ENCODE measurements around the gene LMBRD2. TPM values are rescaled to one million over a fixed set of nuclear protein-coding genes. Genes with fewer than 3 reads are reported as not detected.

LMBRD2 gene
- total RNA-seq, 4 donors from 2014 or later, result 8.1 to 22.4 (median 11.3) TPM

- WGBS, 2 donors, result 88 to 93% methylated on average over 5 of the region's 5 CpGs
- TF ChIP-seq, protein P1, sequence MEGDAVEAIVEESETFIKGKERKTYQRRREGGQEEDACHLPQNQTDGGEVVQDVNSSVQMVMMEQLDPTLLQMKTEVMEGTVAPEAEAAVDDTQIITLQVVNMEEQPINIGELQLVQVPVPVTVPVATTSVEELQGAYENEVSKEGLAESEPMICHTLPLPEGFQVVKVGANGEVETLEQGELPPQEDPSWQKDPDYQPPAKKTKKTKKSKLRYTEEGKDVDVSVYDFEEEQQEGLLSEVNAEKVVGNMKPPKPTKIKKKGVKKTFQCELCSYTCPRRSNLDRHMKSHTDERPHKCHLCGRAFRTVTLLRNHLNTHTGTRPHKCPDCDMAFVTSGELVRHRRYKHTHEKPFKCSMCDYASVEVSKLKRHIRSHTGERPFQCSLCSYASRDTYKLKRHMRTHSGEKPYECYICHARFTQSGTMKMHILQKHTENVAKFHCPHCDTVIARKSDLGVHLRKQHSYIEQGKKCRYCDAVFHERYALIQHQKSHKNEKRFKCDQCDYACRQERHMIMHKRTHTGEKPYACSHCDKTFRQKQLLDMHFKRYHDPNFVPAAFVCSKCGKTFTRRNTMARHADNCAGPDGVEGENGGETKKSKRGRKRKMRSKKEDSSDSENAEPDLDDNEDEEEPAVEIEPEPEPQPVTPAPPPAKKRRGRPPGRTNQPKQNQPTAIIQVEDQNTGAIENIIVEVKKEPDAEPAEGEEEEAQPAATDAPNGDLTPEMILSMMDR (IDR thresholded peaks at IDR 0.05), result no peak
- TF ChIP-seq POLR2A (IDR thresholded peaks at IDR 0.05), result no peak
- intact Hi-C loops (cut with DNase I; ENCODE audit: low total_unique reads), result no loop called here
- no peak overlapping the region for H3K4me3 ChIP-seq (ENCODE audit: low read depth, poor library complexity, severe bottlenecking)
- no peak for DNase-seq (ENCODE audit: low spot score in 2 of 2)
These were observed 19.2 kb upstream of the LMBRD2 start for GRCh38 chr5:36170832-36171424.

DNA sequence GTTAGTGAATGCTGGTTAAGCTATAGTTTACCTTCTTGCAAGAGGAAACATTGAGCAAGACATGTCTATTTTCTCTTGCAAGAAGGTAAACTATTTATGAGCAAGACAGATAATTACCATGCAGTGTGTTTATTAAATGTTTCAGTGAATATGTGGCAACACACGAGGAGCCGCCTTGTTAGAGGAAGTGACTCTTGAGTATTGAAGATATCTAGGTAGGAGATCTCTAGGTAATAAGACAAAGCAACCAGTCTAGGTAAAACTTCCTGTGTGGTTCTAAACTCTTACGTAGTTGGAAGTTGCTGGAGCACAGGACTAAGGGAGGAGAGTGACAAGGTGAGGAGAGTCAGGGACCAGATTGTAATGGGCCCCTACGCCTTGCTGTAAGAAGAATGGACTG is 17.1 kb upstream of the LMBRD2 start:
- TF ChIP-seq, protein P1 (IDR thresholded peaks at IDR 0.05), result no peak
- no peak for TF ChIP-seq POLR2A (IDR thresholded peaks at IDR 0.05)
- WGBS, 2 donors, result 85 to 87% methylated on average over 4 of the region's 4 CpGs
- no peak overlapping the region for H3K4me3 ChIP-seq (ENCODE audit: low read depth, poor library complexity, severe bottlenecking)
- no peak for DNase-seq (ENCODE audit: low spot score in 2 of 2)
- intact Hi-C loops (cut with DNase I; ENCODE audit: low total_unique reads), result no loop called here

DNA sequence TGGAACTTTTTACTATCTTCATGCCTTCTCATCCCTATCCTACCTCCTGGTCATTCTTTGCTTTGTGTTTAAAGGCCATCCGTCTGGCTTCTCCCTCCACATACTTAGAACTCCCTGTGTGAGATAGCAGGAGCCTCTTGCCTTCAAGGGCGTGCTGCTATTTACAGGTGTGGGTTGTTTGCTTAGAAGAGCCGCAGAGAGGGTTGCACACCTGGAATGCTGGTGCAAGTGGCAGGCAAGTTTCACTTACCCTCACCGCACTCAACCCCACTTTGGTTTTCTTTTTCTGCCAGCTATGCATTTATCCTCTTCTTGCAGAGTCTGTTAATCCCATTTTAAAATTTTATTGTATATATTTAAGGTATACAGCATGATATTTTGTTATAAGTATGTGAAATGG is 12.8 kb upstream of the LMBRD2 start:
- no peak for DNase-seq (ENCODE audit: low spot score in 2 of 2)
- intact Hi-C loops (cut with DNase I; ENCODE audit: low total_unique reads), result no loop called here
- WGBS, 2 donors, result 92 to 98% methylated on average over 4 of the region's 4 CpGs
- H3K4me3 ChIP-seq (ENCODE audit: low read depth, poor library complexity, severe bottlenecking), result no peak overlapping the region
- TF ChIP-seq POLR2A (IDR thresholded peaks at IDR 0.05), result no peak
- TF ChIP-seq, protein P1 (IDR thresholded peaks at IDR 0.05), result no peak

- 91% methylated on average over 9 of the region's 9 CpGs for WGBS, 2 donors
- intact Hi-C loops (cut with DNase I; ENCODE audit: low total_unique reads), result no loop called here
- no peak for DNase-seq (ENCODE audit: low spot score in 2 of 2)
- TF ChIP-seq, protein P1 (IDR thresholded peaks at IDR 0.05), result no peak
- TF ChIP-seq POLR2A (IDR thresholded peaks at IDR 0.05), result no peak
- no peak overlapping the region for H3K4me3 ChIP-seq (ENCODE audit: low read depth, poor library complexity, severe bottlenecking)
These were observed 11.3 kb upstream of the LMBRD2 start for GRCh38 chr5:36162810-36163486.

GRCh38 chr5:36161361-36161760 is 9.7 kb upstream of the LMBRD2 start:
- 59 to 66% methylated on average over 4 of the region's 4 CpGs for WGBS, 2 donors
- intact Hi-C loops (cut with DNase I; ENCODE audit: low total_unique reads), result no loop called here
- TF ChIP-seq, protein P1 (IDR thresholded peaks at IDR 0.05), result no peak
- TF ChIP-seq POLR2A (IDR thresholded peaks at IDR 0.05), result no peak
- no peak overlapping the region for H3K4me3 ChIP-seq (ENCODE audit: low read depth, poor library complexity, severe bottlenecking)
- DNase-seq (ENCODE audit: low spot score in 2 of 2), result no peak
